Mucosa of rectum (tissue), 2 donors: ENCODE measurements around the gene EFCC1.

Experiments
- H3K27ac ChIP-seq, 2 donors: one replicate each; pipeline ENCODE4 v1.7.0; 2013; ENCODE audit warnings: inconsistent platforms in 2 of 2, low read depth in 2 of 2, low read length in 2 of 2
- H3K27me3 ChIP-seq, 2 donors: one replicate each; pipeline ENCODE4 v1.7.0; 2013; ENCODE audit warnings: low read length in 2 of 2; ENCODE audit not compliant: control insufficient read depth in 2 of 2, insufficient read depth in 2 of 2
- H3K36me3 ChIP-seq, 2 donors: one replicate each; pipeline ENCODE4 v1.7.0; 2013; ENCODE audit warnings: low read length in 2 of 2; ENCODE audit not compliant: control insufficient read depth in 2 of 2, insufficient read depth in 2 of 2
- H3K4me1 ChIP-seq, 2 donors: one replicate each; pipeline ENCODE4 v1.7.0; 2013; ENCODE audit warnings: low read length in 2 of 2, mild to moderate bottlenecking in 1 of 2; ENCODE audit not compliant: control insufficient read depth in 2 of 2, insufficient read depth in 2 of 2
- H3K4me3 ChIP-seq, 2 donors: one replicate each; pipeline ENCODE4 v1.7.0; 2013; ENCODE audit warnings: low read length in 2 of 2
- H3K9ac ChIP-seq, 2 donors: one replicate each; pipeline ENCODE4 v1.7.0; 2013; ENCODE audit warnings: low read length in 2 of 2, low read depth in 1 of 2, mild to moderate bottlenecking in 1 of 2
- H3K9me3 ChIP-seq, 2 donors: one replicate each; pipeline ENCODE4 v1.7.0; 2013; ENCODE audit warnings: low read length in 2 of 2; ENCODE audit not compliant: control insufficient read depth in 2 of 2
- donor health status: healthy.
- donor health status: Normal muscosa, but diverticular disease.

Gene EFCC1

DNA sequence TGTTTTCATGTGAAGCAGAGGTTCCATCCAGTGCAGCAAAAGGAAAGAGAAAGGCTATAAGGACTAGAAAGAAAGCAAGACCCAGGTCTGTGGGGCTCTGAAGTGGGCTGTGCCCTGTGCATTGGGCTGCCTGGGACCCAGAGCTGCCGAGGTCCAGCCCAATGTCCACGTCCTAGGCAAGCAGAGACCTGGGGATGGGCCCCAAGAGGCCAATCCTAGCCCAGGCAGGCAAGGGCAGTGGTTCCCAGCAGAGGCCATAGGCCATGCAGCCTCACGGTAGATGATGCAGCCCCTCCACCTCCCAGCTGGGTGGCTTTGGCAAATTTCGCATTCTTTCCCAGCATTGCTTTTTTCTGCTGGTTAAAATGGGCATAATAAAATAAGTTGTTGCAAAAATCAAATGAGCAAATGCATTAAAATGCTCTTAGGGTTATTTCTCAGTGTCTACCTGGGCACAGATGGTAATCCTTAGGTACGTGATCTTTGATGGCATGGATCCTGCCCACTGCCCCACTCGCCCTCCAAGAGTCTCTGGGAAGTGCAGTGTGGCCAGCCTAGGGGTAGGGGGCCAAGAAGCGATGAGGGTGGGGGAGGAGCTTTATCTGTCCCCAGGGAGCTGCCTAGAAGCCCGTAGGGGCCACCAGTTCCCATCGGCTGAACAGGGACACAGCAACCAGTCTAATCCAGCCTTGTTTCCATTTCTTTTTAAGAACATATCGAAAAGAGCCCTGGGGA lies 37.2 kb downstream of the EFCC1 start:
- no peak overlapping the region for H3K9ac ChIP-seq
- H3K27ac ChIP-seq, result no peak overlapping the region
- no peaks in the 10 kb centered on the region for H3K36me3 ChIP-seq
- no peaks in the 10 kb centered on the region for H3K9me3 ChIP-seq
- H3K4me1 ChIP-seq, result peaks cover 0 to 3% of the 10 kb centered on the region in 2 donors
- no peak overlapping the region for H3K4me3 ChIP-seq
- H3K27me3 ChIP-seq, result no peaks in the 10 kb centered on the region

DNA sequence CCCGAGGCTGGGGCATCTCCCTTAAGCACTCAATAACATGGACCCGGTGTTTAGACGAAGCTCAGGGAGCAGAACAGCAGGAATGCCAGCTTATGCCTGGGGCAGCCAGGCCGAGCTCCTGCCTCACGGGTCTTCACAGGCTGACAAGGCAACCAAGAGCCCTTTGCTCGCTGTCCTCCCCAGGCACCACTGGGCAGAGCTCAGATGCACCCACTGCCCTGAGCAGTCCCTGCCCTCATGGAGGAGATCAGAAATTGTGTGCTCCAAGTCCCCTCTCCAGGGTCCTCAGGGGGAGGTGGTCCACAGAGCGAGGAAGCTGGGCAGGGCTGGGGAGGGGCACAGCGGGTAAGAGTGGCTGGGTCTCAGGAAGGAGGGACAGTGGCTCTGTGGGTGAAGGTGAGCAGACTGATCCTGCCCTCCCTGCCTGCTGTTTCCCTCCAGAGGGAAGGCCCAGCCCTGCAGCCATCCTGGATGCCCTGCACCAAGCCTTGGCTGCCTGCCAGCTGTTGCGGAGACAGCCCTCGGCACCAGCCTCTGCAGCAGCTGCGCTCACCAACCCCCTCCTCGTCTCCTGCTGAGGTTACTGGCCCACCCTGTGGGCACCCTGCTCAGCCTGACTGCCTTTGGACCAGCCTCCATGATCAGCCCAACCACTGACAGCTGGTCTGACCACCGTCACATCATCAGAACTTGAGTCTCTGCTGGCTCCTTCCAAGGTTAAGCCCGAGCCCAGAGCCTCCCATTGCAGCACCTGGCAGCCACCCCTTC lies 38.4 kb downstream of the EFCC1 start:
- H3K9me3 ChIP-seq, result no peaks in the 10 kb centered on the region
- no peaks in the 10 kb centered on the region for H3K27me3 ChIP-seq
- no peaks in the 10 kb centered on the region for H3K36me3 ChIP-seq
- peaks cover 0 to 3% of the 10 kb centered on the region in 2 donors for H3K4me1 ChIP-seq
- no peak overlapping the region for H3K27ac ChIP-seq
- no peak overlapping the region for H3K4me3 ChIP-seq
- no peak overlapping the region for H3K9ac ChIP-seq

DNA sequence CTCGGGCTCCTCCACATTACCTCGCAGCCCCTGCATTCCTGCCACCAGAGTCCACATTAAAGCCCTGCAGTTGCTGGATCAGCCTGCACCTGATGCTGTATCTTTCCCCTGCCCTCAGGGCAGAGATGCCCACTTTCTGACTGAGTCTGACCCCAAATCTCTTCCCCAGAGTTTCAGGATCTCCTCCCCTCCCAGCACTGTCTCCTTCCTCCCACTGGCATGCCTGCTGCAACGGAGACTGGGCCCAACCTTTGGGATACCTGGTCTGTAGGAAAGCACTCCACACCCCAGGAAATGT lies 38.9 kb downstream of the EFCC1 start:
- Histone ChIP-seq H3K4me1 (peaks cover 0 to 3% of the 10 kb centered on the region in 2 donors), H3K27me3 (no peaks in the 10 kb centered on the region), H3K9ac (no peak overlapping the region), H3K36me3 (no peaks in the 10 kb centered on the region), H3K27ac (no peak overlapping the region), H3K9me3 (no peaks in the 10 kb centered on the region), H3K4me3 (no peak overlapping the region)

DNA sequence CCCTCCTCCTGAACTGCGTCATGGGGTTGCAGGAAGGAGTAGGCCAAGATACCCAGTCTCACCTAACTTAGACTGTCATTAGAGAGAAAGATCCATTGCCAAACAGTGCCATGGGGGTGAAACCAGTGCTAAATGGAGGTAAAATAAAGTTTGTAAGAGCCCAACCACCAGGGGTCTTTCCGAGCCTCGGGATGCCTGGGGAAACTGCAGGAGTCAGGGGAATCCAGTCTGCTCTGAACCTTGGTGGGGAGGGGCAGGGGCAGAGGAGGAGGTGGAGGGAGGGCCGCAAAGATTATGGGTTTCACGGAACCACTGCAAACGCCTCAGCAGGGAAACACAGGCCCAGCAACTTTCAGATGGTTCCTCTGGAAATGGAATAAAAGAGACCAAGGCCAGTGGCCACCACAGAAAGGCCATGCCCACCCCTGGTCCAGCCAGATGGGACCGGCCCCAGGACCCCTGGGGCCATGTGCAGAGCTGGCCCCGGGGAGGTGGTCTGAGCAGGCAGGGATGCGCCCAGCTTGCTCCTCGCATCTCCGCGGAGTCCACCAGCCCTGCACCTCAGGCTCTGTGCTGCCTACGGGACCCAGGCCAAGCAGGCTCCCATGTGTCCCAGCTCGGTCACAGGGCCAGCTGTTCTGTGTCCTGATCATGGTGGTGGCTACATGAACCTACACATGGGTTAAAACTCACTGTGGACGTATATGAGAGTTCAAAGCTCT lies 39.6 kb downstream of the EFCC1 start:
- H3K36me3 ChIP-seq, result no peaks in the 10 kb centered on the region
- no peaks in the 10 kb centered on the region for H3K9me3 ChIP-seq

DNA sequence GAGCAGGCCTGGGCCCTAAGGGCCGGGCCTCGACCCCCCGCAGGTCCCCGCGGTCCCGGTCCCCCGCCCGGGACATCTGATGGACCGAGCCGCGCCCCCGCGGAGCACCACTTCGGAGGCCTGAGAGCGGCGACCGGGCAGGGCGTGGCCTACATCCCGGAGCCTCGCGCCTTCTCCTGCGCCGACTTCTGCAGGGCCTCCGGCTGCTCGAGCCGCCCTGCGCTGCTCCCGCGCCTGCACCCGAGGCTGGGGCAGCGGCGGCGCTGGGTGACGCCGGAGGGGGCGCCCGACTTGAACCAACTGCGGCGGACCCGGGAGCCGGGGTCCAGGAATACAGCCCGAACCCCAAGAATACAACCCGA lies 44.6 kb downstream of the EFCC1 start:
- Histone ChIP-seq H3K27me3 (no peaks in the 10 kb centered on the region), H3K9me3 (no peaks in the 10 kb centered on the region), H3K9ac (no peak overlapping the region), H3K4me3 (no peak overlapping the region), H3K4me1 (peaks cover 4% of the 10 kb centered on the region in 2 donors), H3K36me3 (peaks cover 0 to 3% of the 10 kb centered on the region in 2 donors), H3K27ac (no peak overlapping the region)

More for the DNA sequence above, 39.6 kb downstream of the EFCC1 start:
- H3K4me1 ChIP-seq, result peaks cover 0 to 3% of the 10 kb centered on the region in 2 donors
- H3K4me3 ChIP-seq, result no peak overlapping the region
- no peak overlapping the region for H3K9ac ChIP-seq
- H3K27ac ChIP-seq, result no peak overlapping the region
- H3K27me3 ChIP-seq, result no peaks in the 10 kb centered on the region

DNA sequence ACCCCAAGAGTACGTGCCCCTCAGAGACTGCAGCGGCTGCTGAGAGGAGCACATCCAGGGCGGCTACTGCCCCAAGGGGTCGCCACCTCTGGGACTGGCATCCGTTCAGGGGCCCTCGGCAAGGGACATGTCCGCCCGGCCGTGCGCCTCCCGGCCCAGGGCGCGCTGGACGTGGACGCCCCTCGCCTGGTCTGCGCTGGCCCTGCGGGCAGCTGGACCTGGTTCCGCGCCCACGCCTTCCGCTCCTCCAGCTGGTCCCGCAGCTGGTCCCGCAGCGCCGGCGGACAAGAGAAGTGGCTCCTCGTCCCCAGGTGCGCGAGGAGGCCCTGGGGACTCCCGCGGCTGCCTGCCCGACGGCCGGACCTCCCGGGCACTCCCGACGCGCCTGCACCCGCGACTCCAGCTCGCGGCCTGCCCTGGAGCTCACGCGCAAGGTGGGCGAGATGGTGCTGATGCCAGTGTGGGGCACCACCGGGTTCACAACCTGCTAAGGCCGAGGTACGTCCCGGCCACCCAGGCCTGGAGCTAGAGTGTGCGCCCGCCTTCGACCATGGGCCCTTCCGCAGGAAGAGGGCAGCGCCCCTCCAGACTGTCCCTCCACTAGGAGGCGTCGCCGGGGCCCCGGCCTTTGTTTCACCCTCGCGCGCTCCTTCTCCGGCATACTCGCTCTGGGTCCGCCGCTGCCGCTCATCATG lies 45.1 kb downstream of the EFCC1 start:
- H3K4me3 ChIP-seq, result no peak overlapping the region
- peaks cover 0 to 3% of the 10 kb centered on the region in 2 donors for H3K36me3 ChIP-seq
- no peak overlapping the region for H3K9ac ChIP-seq
- H3K4me1 ChIP-seq, result peaks cover 8 to 10% of the 10 kb centered on the region in 2 donors
- no peak overlapping the region for H3K27ac ChIP-seq
- no peaks in the 10 kb centered on the region for H3K9me3 ChIP-seq
- no peaks in the 10 kb centered on the region for H3K27me3 ChIP-seq

DNA sequence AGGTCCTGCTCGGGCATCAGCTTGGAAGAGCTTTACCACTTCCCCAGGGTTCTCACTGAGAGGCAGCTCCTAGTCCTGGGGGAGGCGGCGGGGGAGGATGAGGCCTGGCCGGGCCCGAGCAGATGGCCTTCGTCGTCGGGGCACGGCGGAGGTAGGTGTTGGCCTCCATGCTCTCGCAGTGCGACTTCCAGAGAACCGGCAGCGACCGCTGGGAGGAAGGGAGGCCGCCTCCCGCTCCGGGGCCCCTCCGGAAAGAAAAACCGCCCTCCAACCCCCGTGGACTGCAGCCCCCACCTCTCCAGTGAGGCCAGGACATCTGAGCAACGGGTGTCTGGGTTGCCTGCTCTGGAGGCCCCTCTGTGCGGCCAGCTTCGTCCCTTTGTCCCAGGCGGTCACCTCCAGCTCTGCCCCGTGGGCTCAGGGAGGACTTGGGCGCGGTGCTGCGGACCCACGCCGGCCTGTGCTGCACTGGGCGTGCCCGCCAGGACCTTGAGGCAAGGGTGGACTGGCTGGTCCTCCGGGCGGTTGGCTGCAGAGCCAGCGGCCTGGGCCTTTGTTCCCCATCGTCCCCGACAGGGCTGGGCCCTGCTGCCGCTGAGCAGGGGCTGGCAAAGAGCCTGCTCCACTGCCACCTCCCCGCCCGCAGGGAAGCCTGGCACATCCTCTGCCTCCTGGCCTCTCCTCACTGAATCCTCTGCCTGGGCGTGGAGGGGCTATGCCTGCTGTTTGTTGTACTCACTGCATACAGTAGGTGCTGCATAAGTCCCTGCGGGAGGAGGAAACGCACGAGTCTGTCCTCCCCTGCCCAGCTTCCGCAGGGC lies 45.8 kb downstream of the EFCC1 start:
- Histone ChIP-seq H3K9me3 (no peaks in the 10 kb centered on the region), H3K4me1 (peaks cover 10 to 17% of the 10 kb centered on the region in 2 donors), H3K4me3 (no peak overlapping the region), H3K9ac (no peak overlapping the region), H3K36me3 (peaks cover 0 to 3% of the 10 kb centered on the region in 2 donors), H3K27ac (no peak overlapping the region), H3K27me3 (no peaks in the 10 kb centered on the region)

DNA sequence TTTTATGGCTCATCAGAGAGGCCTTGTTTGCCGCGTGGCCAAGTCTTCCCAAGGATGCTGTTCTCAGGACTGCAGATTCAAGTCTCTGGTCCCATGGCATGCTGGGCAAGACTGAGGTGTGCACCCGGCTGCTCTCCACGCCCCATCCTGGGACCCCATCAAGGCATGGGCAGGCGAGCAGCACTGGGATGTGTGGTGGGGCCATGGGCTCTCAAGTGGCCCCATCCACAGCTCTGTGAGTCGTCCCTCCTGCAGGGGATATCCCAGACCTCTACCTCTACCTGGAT lies 46.4 kb downstream of the EFCC1 start:
- no peak overlapping the region for H3K4me3 ChIP-seq
- no peaks in the 10 kb centered on the region for H3K27me3 ChIP-seq
- H3K4me1 ChIP-seq, result peaks cover 15 to 23% of the 10 kb centered on the region in 2 donors
- H3K27ac ChIP-seq, result no peak overlapping the region
- H3K36me3 ChIP-seq, result peaks cover 0 to 3% of the 10 kb centered on the region in 2 donors
- H3K9ac ChIP-seq, result no peak overlapping the region
- no peaks in the 10 kb centered on the region for H3K9me3 ChIP-seq

DNA sequence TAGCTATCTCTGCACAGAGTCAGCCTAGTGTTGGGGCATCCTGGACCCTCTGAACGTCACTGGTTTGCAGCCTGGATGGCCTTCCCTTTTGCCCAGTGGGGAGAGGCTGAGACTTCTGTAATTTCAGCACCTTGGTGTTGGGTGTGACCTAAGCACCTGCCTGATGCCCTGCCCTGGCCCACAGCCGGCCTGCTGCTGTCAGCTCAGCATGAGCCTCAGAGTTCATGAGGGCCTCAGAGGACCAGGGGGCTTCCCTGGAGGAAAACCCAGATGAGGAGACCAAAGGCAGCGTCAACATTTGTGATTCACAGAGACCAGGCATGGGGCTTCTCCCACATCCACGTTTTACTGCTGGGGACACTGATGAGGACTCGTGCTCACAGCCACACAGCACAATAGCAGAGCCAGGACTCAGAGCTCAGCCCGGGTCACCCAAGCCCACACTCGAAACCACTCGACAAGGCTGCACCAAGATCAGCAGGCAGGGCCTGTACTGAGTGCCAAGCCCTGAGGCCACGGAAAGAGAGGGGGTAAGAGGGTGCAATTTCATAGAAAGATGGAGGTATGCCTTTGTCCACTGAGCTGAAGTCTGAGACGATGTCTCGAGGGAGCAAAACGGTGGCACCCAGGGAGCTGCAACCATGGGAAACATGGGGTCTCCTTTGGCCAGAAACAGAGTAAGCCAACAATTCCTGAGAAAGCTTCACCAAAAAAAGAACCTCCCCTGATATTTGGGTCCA lies 49.6 kb downstream of the EFCC1 start:
- H3K9me3 ChIP-seq, result no peaks in the 10 kb centered on the region
- H3K27ac ChIP-seq, result peak overlapping the region; percentile 86 to 95
- H3K36me3 ChIP-seq, result peaks cover 0 to 3% of the 10 kb centered on the region in 2 donors
- no peak overlapping the region for H3K4me3 ChIP-seq
- H3K4me1 ChIP-seq, result peaks cover 34 to 50% of the 10 kb centered on the region in 2 donors
- H3K27me3 ChIP-seq, result no peaks in the 10 kb centered on the region
- H3K9ac ChIP-seq, result peak overlapping the region; percentile 2
